GM18505 (cell line): Measurements from ENCODE around the gene IL17C.

Experiments
- ATAC-seq: cut with Tn5 transposase; IDR thresholded peaks from one replicate; pipeline ENCODE4 v1.9.1; 2021; ENCODE audit not compliant: unreplicated experiment
- POLR2A ChIP-seq: IDR thresholded peaks from 4 replicates; pipeline ENCODE4 v1.6.1; 2011; ENCODE audit warnings: borderline replicate concordance; ENCODE audit not compliant: insufficient read depth, insufficient read length; ENCODE audit errors: extremely low read depth

Gene IL17C

GRCh38 chr16:88676502-88677242 lies 38.3 kb downstream of the IL17C start:
- ATAC-seq, result no peak
- TF ChIP-seq POLR2A, result no peak

- no peak for TF ChIP-seq POLR2A
- no peak for ATAC-seq
These were observed 39.3 kb downstream of the IL17C start for GRCh38 chr16:88677721-88678120.

- TF ChIP-seq POLR2A, result no peak
- no peak for ATAC-seq
These were observed 40.0 kb downstream of the IL17C start for GRCh38 chr16:88678224-88678979.

- ATAC-seq, result no peak
- no peak for TF ChIP-seq POLR2A
These were observed 42.2 kb downstream of the IL17C start for GRCh38 chr16:88680554-88681083.

GRCh38 chr16:88681084-88681680 lies 42.8 kb downstream of the IL17C start:
- no peak for ATAC-seq

GRCh38 chr16:88681709-88682451 lies 43.5 kb downstream of the IL17C start:
- TF ChIP-seq POLR2A, result peak; percentile 65
- ATAC-seq, result peak; percentile 60

More at GRCh38 chr16:88681084-88681680, 42.8 kb downstream of the IL17C start:
- no peak for TF ChIP-seq POLR2A

GRCh38 chr16:88684569-88685155 lies 46.3 kb downstream of the IL17C start:
- ATAC-seq, result no peak
- TF ChIP-seq POLR2A, result no peak

- TF ChIP-seq POLR2A, result no peak
- ATAC-seq, result no peak
These were observed 47.0 kb downstream of the IL17C start for GRCh38 chr16:88685156-88686061.

- TF ChIP-seq POLR2A, result no peak
These were observed 47.7 kb downstream of the IL17C start for GRCh38 chr16:88686062-88686438.

GRCh38 chr16:88686439-88687253 lies 48.3 kb downstream of the IL17C start, which contains the start of gene SNAI3:
SNAI3 (minus strand) TSS chr16:88686507; CDS start chr16:88686406, 101 bp downstream.
- ATAC-seq, result peak; percentile 47
- peak; percentile 7 for TF ChIP-seq POLR2A

More at GRCh38 chr16:88686062-88686438, 47.7 kb downstream of the IL17C start:
- peak; percentile 6 for ATAC-seq

GRCh38 chr16:88687254-88687576 lies 48.8 kb downstream of the IL17C start:
- no peak for ATAC-seq
- no peak for TF ChIP-seq POLR2A
